H1 (cell line): ENCODE data around the gene MIPOL1. TPM values are rescaled to one million over a fixed set of nuclear protein-coding genes. Genes with fewer than 3 reads are reported as not detected.

ENCODE experiments used
- ASH2L ChIP-seq: fragments of 200-600, 300-600 bp; sonication (generic); IDR thresholded peaks from one replicate; pipeline ENCODE4 v1.7.1; 2017; ENCODE audit warnings: low read length
- GTF2F1 ChIP-seq: IDR thresholded peaks from 2 replicates; pipeline ENCODE4 v1.6.1; 2012; ENCODE audit warnings: low read depth, low read length, improper control_type of control experiment, borderline replicate concordance
- polyA plus RNA-seq, 7 experiments: library from polyadenylated mRNA; depleted of rRNA in 3 of 7; stranded (reverse) in 5 of 7; unstranded in 2 of 7; fragments of >200 nt in 5 of 7; fragments of 200-250 nt in 2 of 7; gene quantifications; 1 replicate in 5 of 7; 2 replicates in 1 of 7; 4 replicates in 1 of 7; pipeline versions ENCODE4 v1.2.1 to v1.2.3, GENCODE V29; 2011 to 2013; ENCODE audit warnings: missing spikeins in 2 of 7, mixed read lengths in 2 of 7
- total RNA-seq: library from RNA; stranded (reverse); fragmentation: NEBNext Ultra II Directional; extraction: Animal tissue kit (Norgen Biotek cat#: 25700); gene quantifications from 2 replicates; pipeline ENCODE4 v1.2.1, GENCODE V29; 2021

MIPOL1 gene
- total and polyA plus RNA-seq, 2 of the 8 experiments (the other 6 are each of a cell fraction or from before 2014, with no cell fraction given), result 2.8 to 23.9 TPM

DNA sequence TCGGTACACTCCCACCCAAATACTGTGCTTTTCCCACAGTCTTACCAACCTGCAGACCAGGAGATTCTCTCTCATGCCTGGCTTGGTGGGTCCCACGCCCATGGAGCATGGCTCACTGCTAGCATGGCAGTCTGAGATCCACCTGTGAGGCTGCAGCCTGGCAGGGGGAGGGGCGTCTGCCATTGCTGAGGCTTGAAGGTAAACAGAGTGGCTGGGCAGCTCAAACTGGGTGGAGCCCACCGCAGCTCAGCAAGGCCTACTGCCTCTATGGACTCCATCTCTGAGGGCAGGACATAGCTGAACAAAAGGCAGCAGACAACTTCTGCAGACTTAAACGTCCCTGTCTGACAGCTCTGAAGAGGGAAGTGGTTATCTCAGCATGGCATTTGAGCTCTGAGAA, 304.1 kb downstream of the MIPOL1 start (continued):
- TF ChIP-seq GTF2F1 (no peak), ASH2L (no peak)
